Endodermal cell (in vitro differentiated cells): ENCODE results near the gene P2RX1. TPM values are rescaled to one million over a fixed set of nuclear protein-coding genes. Genes with fewer than 3 reads are reported as not detected.

Experiments
- DNase-seq: peaks from one replicate; pipeline ENCODE4 v3.0.0-alpha.2; 2017
- H3K27ac ChIP-seq: 2 replicates; pipeline ENCODE4 v1.5.1; 2013; ENCODE audit warnings: mild to moderate bottlenecking, low read depth, low read length, moderate library complexity
- H3K27me3 ChIP-seq: 2 replicates; pipeline ENCODE4 v1.6.1; 2013; ENCODE audit warnings: mild to moderate bottlenecking, low read length, moderate library complexity; ENCODE audit not compliant: insufficient read depth, control insufficient read depth, poor library complexity, severe bottlenecking
- H3K36me3 ChIP-seq: 2 replicates; pipeline ENCODE4 v1.7.0; 2013; ENCODE audit warnings: mild to moderate bottlenecking, low read length, moderate library complexity; ENCODE audit not compliant: control insufficient read depth, insufficient read depth
- H3K4me1 ChIP-seq: one replicate; pipeline ENCODE4 v1.7.0; 2013; ENCODE audit warnings: low read length; ENCODE audit not compliant: control insufficient read depth, insufficient read depth
- H3K4me3 ChIP-seq: 2 replicates; pipeline ENCODE4 v1.5.1; 2013; ENCODE audit warnings: mild to moderate bottlenecking, low read length, moderate library complexity
- H3K9ac ChIP-seq: 2 replicates; pipeline ENCODE4 v1.6.1; 2013; ENCODE audit warnings: mild to moderate bottlenecking, low read length, moderate library complexity; ENCODE audit not compliant: poor library complexity, severe bottlenecking; ENCODE audit errors: extremely low read depth
- H3K9me3 ChIP-seq: 2 replicates; pipeline ENCODE4 v1.6.1; 2013; ENCODE audit warnings: mild to moderate bottlenecking, low read length, moderate library complexity; ENCODE audit not compliant: control insufficient read depth
- H3K27ac Mint-ChIP-seq: 2 replicates; pipeline ENCODE4 v1.8.0; 2020; ENCODE audit warnings: mixed read lengths
- H3K27me3 Mint-ChIP-seq: 2 replicates; pipeline ENCODE4 v1.8.0; 2021; ENCODE audit warnings: mild to moderate bottlenecking, mixed read lengths; ENCODE audit not compliant: insufficient read depth
- H3K36me3 Mint-ChIP-seq: 2 replicates; pipeline ENCODE4 v1.8.0; 2020; ENCODE audit warnings: low read depth, mixed read lengths
- H3K4me1 Mint-ChIP-seq: 2 replicates; pipeline ENCODE4 v1.8.0; 2020; ENCODE audit warnings: mixed read lengths
- H3K4me3 Mint-ChIP-seq: 2 replicates; pipeline ENCODE4 v1.8.0; 2020; ENCODE audit warnings: mild to moderate bottlenecking, moderate library complexity, mixed read lengths
- H3K9me3 Mint-ChIP-seq: 2 replicates; pipeline ENCODE4 v1.8.0; 2020; ENCODE audit warnings: mild to moderate bottlenecking, mixed read lengths
- CTCF ChIP-seq: fragments of 200-600 bp; sonication (generic); conservative IDR thresholded peaks from 2 replicates; pipeline ENCODE4 v1.5.0; 2021; ENCODE audit warnings: antibody characterized with exemption, mild to moderate bottlenecking
- WGBS, 2 experiments: methylation state at CpG; one replicate each; pipeline versions ENCODE4 v1.1.5 to v1.1.7; 2013; ENCODE audit warnings: missing lambda C conversion rate in 2 of 2, mixed read lengths in 1 of 2; ENCODE audit not compliant: insufficient coverage in 1 of 2, insufficient read length in 1 of 2; 5-methylcytosine and 5-hydroxymethylcytosine counted together
- total RNA-seq, 2 donors: library from RNA; stranded (reverse); fragmentation: NEBNext Ultra II Directional in 1 of 2; extraction: Animal tissue kit (Norgen Biotek cat#: 25700) in 1 of 2; gene quantifications; 2 replicates in 1 of 2; 3 replicates in 1 of 2; pipeline ENCODE4 v1.2.1, GENCODE V29; 2021

P2RX1 gene
- total RNA-seq, 2 donors from 2014 or later: not detected

GRCh38 chr17:3867606-3868005 lies 48.7 kb downstream of the P2RX1 start:
- H3K27me3 Mint-ChIP-seq: no peaks in the 10 kb centered on the region
- peak overlapping the region; percentile 40 for H3K27ac Mint-ChIP-seq
- H3K27ac ChIP-seq: no peak overlapping the region
- H3K36me3 ChIP-seq: no peaks in the 10 kb centered on the region
- no peaks in the 10 kb centered on the region for H3K4me1 ChIP-seq
- H3K36me3 Mint-ChIP-seq: peaks cover 3% of the 10 kb centered on the region
- no peak for DNase-seq
- TF ChIP-seq CTCF: no peak
- H3K4me3 Mint-ChIP-seq: no peak overlapping the region
- H3K4me1 Mint-ChIP-seq: peaks cover 5% of the 10 kb centered on the region
- no peaks in the 10 kb centered on the region for H3K9me3 ChIP-seq
- H3K9me3 Mint-ChIP-seq: no peaks in the 10 kb centered on the region
- no peaks in the 10 kb centered on the region for H3K27me3 ChIP-seq
- H3K4me3 ChIP-seq: no peak overlapping the region
- no peak overlapping the region for H3K9ac ChIP-seq
- 83 to 86% methylated on average over 7 to 11 of the region's 11 CpGs for WGBS, 2 experiments

GRCh38 chr17:3867106-3867505 lies 49.2 kb downstream of the P2RX1 start:
- H3K27me3 ChIP-seq: no peaks in the 10 kb centered on the region
- peak overlapping the region; percentile 58 for H3K27ac Mint-ChIP-seq
- H3K27ac ChIP-seq: no peak overlapping the region
- H3K9ac ChIP-seq: no peak overlapping the region
- H3K9me3 Mint-ChIP-seq: no peaks in the 10 kb centered on the region
- H3K36me3 ChIP-seq: no peaks in the 10 kb centered on the region
- peaks cover 3% of the 10 kb centered on the region for H3K36me3 Mint-ChIP-seq
- H3K4me1 Mint-ChIP-seq: peaks cover 5% of the 10 kb centered on the region
- DNase-seq: no peak
- H3K4me3 Mint-ChIP-seq: no peak overlapping the region
- H3K4me1 ChIP-seq: no peaks in the 10 kb centered on the region
- H3K9me3 ChIP-seq: no peaks in the 10 kb centered on the region
- TF ChIP-seq CTCF: no peak
- WGBS, 2 experiments: 85 to 97% methylated on average over 16 to 17 of the region's 17 CpGs
- H3K27me3 Mint-ChIP-seq: no peaks in the 10 kb centered on the region
- no peak overlapping the region for H3K4me3 ChIP-seq

GRCh38 chr17:3866276-3866675 lies 50.0 kb downstream of the P2RX1 start:
- no peak overlapping the region for H3K27ac Mint-ChIP-seq
- no peak for TF ChIP-seq CTCF
- WGBS, 2 experiments: 93 to 97% methylated on average over 19 to 21 of the region's 21 CpGs

More at GRCh38 chr17:3866276-3866675, 50.0 kb downstream of the P2RX1 start:
- no peak overlapping the region for H3K27ac ChIP-seq
- H3K36me3 Mint-ChIP-seq: peaks cover 3% of the 10 kb centered on the region
- H3K27me3 ChIP-seq: no peaks in the 10 kb centered on the region
- H3K27me3 Mint-ChIP-seq: no peaks in the 10 kb centered on the region
- no peaks in the 10 kb centered on the region for H3K9me3 ChIP-seq
- peaks cover 5% of the 10 kb centered on the region for H3K4me1 Mint-ChIP-seq
- no peak overlapping the region for H3K9ac ChIP-seq
- DNase-seq: no peak
- H3K9me3 Mint-ChIP-seq: no peaks in the 10 kb centered on the region
- no peaks in the 10 kb centered on the region for H3K36me3 ChIP-seq
- no peak overlapping the region for H3K4me3 ChIP-seq
- H3K4me3 Mint-ChIP-seq: no peak overlapping the region
- H3K4me1 ChIP-seq: no peaks in the 10 kb centered on the region
